Measurements from ENCODE around the gene BTN3A1. TPM values are rescaled to one million over a fixed set of nuclear protein-coding genes. Genes with fewer than 3 reads are reported as not detected.

Gene BTN3A1
- total and polyA plus RNA-seq, 10 of the 15 experiments (the other 5 are each of a cell fraction or from before 2014, with no cell fraction given): 5.6 to 60.1 (median 16.1) TPM

GRCh38 chr6:26438000-26438399 lies 35.9 kb downstream of the BTN3A1 start:
- in situ Hi-C loops (cut with MboI) (no loop called here), intact Hi-C loops (cut with micrococcal nuclease; ENCODE audit: unreplicated experiment) (no loop called here)
- no TSS peak for BruUV-seq (replicated peaks)
- no peak overlapping the region for H2AFZ ChIP-seq (ENCODE audit: control insufficient read depth, low read depth, low read length)
- no peak overlapping the region for H3K4me3 ChIP-seq
- peaks cover 5% of the 10 kb centered on the region for H3K4me1 ChIP-seq (ENCODE audit: control insufficient read depth, insufficient read depth, low read length)
- 94% methylated on average over 1 of the region's 1 CpG for WGBS (ENCODE audit: insufficient coverage, insufficient replicate concordance, low lambda C conversion rate, missing lambda C conversion rate)
- H3K79me2 ChIP-seq (ENCODE audit: control insufficient read depth, insufficient read depth, low read length): peaks cover 12% of the 10 kb centered on the region
- H3K27ac ChIP-seq (ENCODE audit: control insufficient read depth, insufficient read depth): no peak overlapping the region
- no peak overlapping the region for H3K9ac ChIP-seq (ENCODE audit: control insufficient read depth, insufficient read depth, low read length)
- no peaks in the 10 kb centered on the region for H3K36me3 ChIP-seq (ENCODE audit: control insufficient read depth in 2 of 2, insufficient read depth in 2 of 2, low read length in 1 of 2)
- no peaks in the 10 kb centered on the region for H4K20me1 ChIP-seq (ENCODE audit: control insufficient read depth, insufficient read depth)
- SMC1A ChIA-PET (ENCODE audit: uncharacterized antibody, unreplicated experiment): interaction anchor here (1.5 to 1.6 kb wide), 2 partner anchors 17 to 92 kb away, joined by 3 to 4 read pairs; no protein-coding TSS in a partner anchor
- H3K9me3 ChIP-seq (replicated peaks; ENCODE audit: control insufficient read depth, insufficient read depth, low read length): peaks cover 1% of the 10 kb centered on the region; the same call in 1 of the 3 replicates
- H3K4me2 ChIP-seq (ENCODE audit: control insufficient read depth, insufficient read depth): no peak overlapping the region
- no peak for DNase-seq (ENCODE audit: low read depth, low spot score)
- FAIRE-seq: no peak
- RAD21 ChIA-PET (ENCODE audit: unreplicated experiment): no interaction called here
- CTCF ChIA-PET: no interaction called here
- no peak for ATAC-seq
- POLR2A ChIA-PET: interaction anchor here (0.7 to 0.9 kb wide), 2 partner anchors 35 to 101 kb away, joined by 3 to 6 read pairs; no protein-coding TSS in a partner anchor
- H3K27me3 ChIP-seq (replicated peaks in 1 of 2; ENCODE audit: control insufficient read depth in 2 of 2, insufficient read depth in 2 of 2, low read length in 1 of 2): no peaks in the 10 kb centered on the region
- no peak for TF ChIP-seq ZNF687 (IDR thresholded peaks at IDR 0.05)
- TF ChIP-seq GATAD2B (conservative IDR thresholded peaks at IDR 0.05; ENCODE audit: low read depth): no peak
- no peak for TF ChIP-seq IRF5 (IDR thresholded peaks at IDR 0.05; ENCODE audit: borderline replicate concordance)
- TF ChIP-seq TCF7 (IDR thresholded peaks at IDR 0.05; ENCODE audit: borderline replicate concordance): no peak
- no peak for TF ChIP-seq PAX8 (IDR thresholded peaks at IDR 0.05)
- TF ChIP-seq BCL3 (IDR thresholded peaks at IDR 0.05; ENCODE audit: borderline replicate concordance, insufficient read depth, low read depth, low read length, poor library complexity, severe bottlenecking): no peak
- TF ChIP-seq BMI1 (IDR thresholded peaks at IDR 0.05; ENCODE audit: borderline replicate concordance): no peak
- no peak for TF ChIP-seq CBX5 (IDR thresholded peaks at IDR 0.05; ENCODE audit: low read depth)
- TF ChIP-seq EZH2 (IDR thresholded peaks at IDR 0.05; ENCODE audit: borderline replicate concordance, control insufficient read depth, low read depth, low read length): no peak
- no peak for TF ChIP-seq ZNF384 (IDR thresholded peaks at IDR 0.05; ENCODE audit: borderline replicate concordance, low read depth, low read length)
- no peak for TF ChIP-seq BCL11A (IDR thresholded peaks at IDR 0.05; ENCODE audit: low read depth, low read length)
- TF ChIP-seq ZNF274 (IDR thresholded peaks at IDR 0.05; ENCODE audit: insufficient read depth, insufficient read length): no peak
- no peak for TF ChIP-seq ETV6 (conservative IDR thresholded peaks at IDR 0.05 in 1 of 2, IDR thresholded peaks at IDR 0.05 in 1 of 2; ENCODE audit: borderline replicate concordance in 1 of 2, low read depth in 1 of 2)
- TF ChIP-seq EGR1 (IDR thresholded peaks at IDR 0.05; ENCODE audit: borderline replicate concordance in 1 of 2, low read depth in 2 of 2, low read length in 2 of 2): no peak
- TF ChIP-seq IRF4 (IDR thresholded peaks at IDR 0.05; ENCODE audit: low read depth, low read length): no peak
- no peak for TF ChIP-seq NBN (IDR thresholded peaks at IDR 0.05)
